ENCODE data around the gene DBH.

The DBH gene

DNA sequence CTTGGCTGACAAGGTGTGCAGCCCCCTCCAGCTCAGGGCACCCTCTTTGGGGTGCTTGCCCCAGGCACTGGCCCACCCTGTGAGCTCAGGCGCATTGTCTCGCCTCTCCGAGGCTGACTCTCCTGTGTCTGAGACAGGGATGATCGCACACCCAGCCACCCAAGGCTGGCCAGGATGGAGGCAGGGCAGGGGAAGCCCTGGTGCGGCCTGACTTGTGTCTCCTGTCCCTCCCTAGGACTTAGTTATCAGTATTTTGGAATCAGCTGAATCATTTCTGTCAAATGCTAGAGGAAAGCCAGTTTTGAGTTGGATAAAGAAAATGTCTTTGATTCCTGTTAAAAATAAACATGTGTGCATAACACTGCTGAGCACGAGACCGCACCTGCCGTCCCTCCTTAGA lies 2.5 kb upstream of the DBH start:
- Histone ChIP-seq H3K4me2 (ENCODE audit: low read length) (no peak overlapping the region), H3K9me3 (ENCODE audit: control insufficient read depth, insufficient read depth, low read length) (no peaks in the 10 kb centered on the region), H3K27me3 (ENCODE audit: control insufficient read depth, low read length) (no peaks in the 10 kb centered on the region; the same call in 1 of the 2 replicates), H3K4me1 (ENCODE audit: control insufficient read depth, low read length) (no peaks in the 10 kb centered on the region), H3K79me2 (ENCODE audit: control insufficient read depth, low read length) (no peaks in the 10 kb centered on the region), H4K20me1 (ENCODE audit: control insufficient read depth, insufficient read depth, low read depth, low read length) (no peaks in the 10 kb centered on the region), H3F3A (ENCODE audit: control insufficient read depth, insufficient read depth) (no peaks in the 10 kb centered on the region), H3K27ac (ENCODE audit: low read depth, low read length) (no peak overlapping the region), H3K36me3 (ENCODE audit: control insufficient read depth, low read length) (no peaks in the 10 kb centered on the region), H3K9me2 (replicated peaks; ENCODE audit: control insufficient read depth, low read length) (no peaks in the 10 kb centered on the region), H3K4me3 (ENCODE audit: low read length) (no peak overlapping the region)
- TF ChIP-seq, protein P1, sequence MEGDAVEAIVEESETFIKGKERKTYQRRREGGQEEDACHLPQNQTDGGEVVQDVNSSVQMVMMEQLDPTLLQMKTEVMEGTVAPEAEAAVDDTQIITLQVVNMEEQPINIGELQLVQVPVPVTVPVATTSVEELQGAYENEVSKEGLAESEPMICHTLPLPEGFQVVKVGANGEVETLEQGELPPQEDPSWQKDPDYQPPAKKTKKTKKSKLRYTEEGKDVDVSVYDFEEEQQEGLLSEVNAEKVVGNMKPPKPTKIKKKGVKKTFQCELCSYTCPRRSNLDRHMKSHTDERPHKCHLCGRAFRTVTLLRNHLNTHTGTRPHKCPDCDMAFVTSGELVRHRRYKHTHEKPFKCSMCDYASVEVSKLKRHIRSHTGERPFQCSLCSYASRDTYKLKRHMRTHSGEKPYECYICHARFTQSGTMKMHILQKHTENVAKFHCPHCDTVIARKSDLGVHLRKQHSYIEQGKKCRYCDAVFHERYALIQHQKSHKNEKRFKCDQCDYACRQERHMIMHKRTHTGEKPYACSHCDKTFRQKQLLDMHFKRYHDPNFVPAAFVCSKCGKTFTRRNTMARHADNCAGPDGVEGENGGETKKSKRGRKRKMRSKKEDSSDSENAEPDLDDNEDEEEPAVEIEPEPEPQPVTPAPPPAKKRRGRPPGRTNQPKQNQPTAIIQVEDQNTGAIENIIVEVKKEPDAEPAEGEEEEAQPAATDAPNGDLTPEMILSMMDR (IDR thresholded peaks at IDR 0.05; ENCODE audit: low read depth, low read length, poor library complexity, severe bottlenecking) = no peak
- no peak for TF ChIP-seq EZH2phosphoT487 (IDR thresholded peaks at IDR 0.05; ENCODE audit: borderline replicate concordance, low read length)

DNA sequence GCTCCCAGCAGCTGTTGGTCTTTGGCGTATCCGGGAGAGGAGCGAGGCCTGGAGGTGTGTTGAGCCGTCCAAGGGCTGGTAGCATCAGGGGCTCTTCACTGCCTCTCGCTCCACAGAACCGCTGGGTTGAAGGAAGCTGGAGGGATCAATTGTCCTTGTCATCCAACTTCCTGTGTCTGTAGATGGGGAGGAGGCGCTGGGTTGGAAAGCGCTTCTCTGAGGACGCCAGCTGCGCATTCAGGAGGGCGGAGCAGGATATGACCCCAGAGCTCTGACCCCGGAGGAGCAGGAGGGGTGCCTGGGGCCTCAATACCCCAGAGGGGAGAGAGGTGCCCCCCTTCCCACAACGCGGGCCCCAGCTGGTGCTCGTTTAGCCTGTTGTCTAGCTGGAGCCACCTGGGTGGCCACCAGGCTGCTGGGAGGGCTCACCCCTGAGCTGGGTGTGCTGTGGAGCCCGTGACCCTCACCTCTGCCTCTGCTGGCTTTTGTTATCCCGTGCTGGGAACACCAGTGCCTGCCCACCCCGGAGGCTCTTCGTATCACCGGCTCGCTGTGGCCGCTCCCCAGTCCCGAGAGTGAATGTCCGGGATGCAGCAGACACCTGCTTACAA lies 2.0 kb upstream of the DBH start:
- Histone ChIP-seq H3K27me3 (ENCODE audit: control insufficient read depth, low read length) (no peaks in the 10 kb centered on the region; the same call in 1 of the 2 replicates), H3K4me3 (ENCODE audit: low read length) (no peak overlapping the region), H3K4me2 (ENCODE audit: low read length) (no peak overlapping the region), H4K20me1 (ENCODE audit: control insufficient read depth, insufficient read depth, low read depth, low read length) (no peaks in the 10 kb centered on the region), H3K27ac (ENCODE audit: low read depth, low read length) (no peak overlapping the region), H3K9me2 (replicated peaks; ENCODE audit: control insufficient read depth, low read length) (no peaks in the 10 kb centered on the region), H3K4me1 (ENCODE audit: control insufficient read depth, low read length) (no peaks in the 10 kb centered on the region), H3K79me2 (ENCODE audit: control insufficient read depth, low read length) (no peaks in the 10 kb centered on the region), H3K9me3 (ENCODE audit: control insufficient read depth, insufficient read depth, low read length) (no peaks in the 10 kb centered on the region), H3F3A (ENCODE audit: control insufficient read depth, insufficient read depth) (no peaks in the 10 kb centered on the region), H3K36me3 (ENCODE audit: control insufficient read depth, low read length) (no peaks in the 10 kb centered on the region)
- TF ChIP-seq, protein P1 (IDR thresholded peaks at IDR 0.05; ENCODE audit: low read depth, low read length, poor library complexity, severe bottlenecking) = no peak
- no peak for TF ChIP-seq EZH2phosphoT487 (IDR thresholded peaks at IDR 0.05; ENCODE audit: borderline replicate concordance, low read length)

DNA sequence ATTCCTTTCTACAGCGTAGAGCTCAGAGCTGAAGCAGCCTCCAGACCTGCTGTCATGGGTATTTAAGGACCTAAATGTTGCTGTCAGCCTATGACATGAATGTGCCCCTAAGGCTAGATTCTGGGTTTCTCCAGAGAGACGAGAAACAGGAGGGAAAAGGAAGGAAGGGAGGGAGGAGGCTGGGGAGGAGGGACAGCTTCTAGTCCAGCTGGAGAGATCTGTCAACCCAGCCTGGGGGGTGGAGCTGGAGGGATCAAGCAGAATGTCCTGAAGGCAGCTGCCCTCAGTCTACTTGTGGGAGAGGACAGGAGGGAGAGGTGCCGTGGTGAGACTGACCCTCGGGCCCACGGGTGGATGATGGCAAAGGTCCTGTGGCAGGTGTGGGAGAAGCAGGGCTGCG lies 1.1 kb upstream of the DBH start:
- H3K36me3 ChIP-seq (ENCODE audit: control insufficient read depth, low read length) = no peaks in the 10 kb centered on the region
- H3K4me2 ChIP-seq (ENCODE audit: low read length) = no peak overlapping the region
- no peaks in the 10 kb centered on the region for H3K9me3 ChIP-seq (ENCODE audit: control insufficient read depth, insufficient read depth, low read length)
- no peaks in the 10 kb centered on the region for H3K9me2 ChIP-seq (replicated peaks; ENCODE audit: control insufficient read depth, low read length)
- no peak overlapping the region for H3K27ac ChIP-seq (ENCODE audit: low read depth, low read length)
- H4K20me1 ChIP-seq (ENCODE audit: control insufficient read depth, insufficient read depth, low read depth, low read length) = no peaks in the 10 kb centered on the region
- H3K4me3 ChIP-seq (ENCODE audit: low read length) = no peak overlapping the region
- no peaks in the 10 kb centered on the region for H3K4me1 ChIP-seq (ENCODE audit: control insufficient read depth, low read length)
- H3K27me3 ChIP-seq (ENCODE audit: control insufficient read depth, low read length) = no peaks in the 10 kb centered on the region; the same call in 1 of the 2 replicates
- TF ChIP-seq, protein P1 (IDR thresholded peaks at IDR 0.05; ENCODE audit: low read depth, low read length, poor library complexity, severe bottlenecking) = no peak
- no peak for TF ChIP-seq EZH2phosphoT487 (IDR thresholded peaks at IDR 0.05; ENCODE audit: borderline replicate concordance, low read length)
- no peaks in the 10 kb centered on the region for H3K79me2 ChIP-seq (ENCODE audit: control insufficient read depth, low read length)
- H3F3A ChIP-seq (ENCODE audit: control insufficient read depth, insufficient read depth) = no peaks in the 10 kb centered on the region
